Inflammatory macrophage (primary cell): ENCODE data around the gene OSR1.
"Not testable (repeated sequence)": the region's sequence is repeated elsewhere in the genome, so short reads cannot be mapped to it uniquely, and the experiment has no call there.

Experiments
- DNase-seq, 2 donors: peaks; one replicate each; pipeline ENCODE4 v3.0.0-alpha.2; 2020 to 2022

Gene OSR1

GRCh38 chr2:19330436-19330835, 28.0 kb downstream of the OSR1 start:
- DNase-seq = no peak

GRCh38 chr2:19329445-19329844, 29.0 kb downstream of the OSR1 start:
- DNase-seq = no peak

GRCh38 chr2:19327496-19327895, 30.9 kb downstream of the OSR1 start:
- DNase-seq = no peak

- DNase-seq = no peak
Measured at GRCh38 chr2:19321946-19322345, 36.5 kb downstream of the OSR1 start.

GRCh38 chr2:19320813-19321212, 37.6 kb downstream of the OSR1 start:
- DNase-seq = no peak

GRCh38 chr2:19319698-19320097, 38.7 kb downstream of the OSR1 start:
- no peak for DNase-seq

GRCh38 chr2:19319064-19319463, 39.4 kb downstream of the OSR1 start:
- no peak for DNase-seq

GRCh38 chr2:19313553-19313952, 44.9 kb downstream of the OSR1 start:
- no peak for DNase-seq

GRCh38 chr2:19312949-19313348, 45.5 kb downstream of the OSR1 start:
- no peak for DNase-seq

- DNase-seq = not testable (repeated sequence)
Measured at GRCh38 chr2:19306065-19306464, 52.4 kb downstream of the OSR1 start.

GRCh38 chr2:19305400-19306055, 52.9 kb downstream of the OSR1 start:
- not testable (repeated sequence) for DNase-seq

GRCh38 chr2:19301706-19302105, 56.7 kb downstream of the OSR1 start:
- DNase-seq = no peak
